HG02623 (cell line): ENCODE data around the gene LIPJ.

Experiments
- ATAC-seq: cut with Tn5 transposase; IDR thresholded peaks from one replicate; pipeline ENCODE4 v1.9.1; 2021; ENCODE audit warnings: moderate library complexity; ENCODE audit not compliant: unreplicated experiment

LIPJ gene

GRCh38 chr10:88594482-88594881, 7.9 kb downstream of the LIPJ start:
- ATAC-seq = no peak

GRCh38 chr10:88598055-88598454, 11.5 kb downstream of the LIPJ start:
- peak; percentile 71 for ATAC-seq

GRCh38 chr10:88608052-88608732, 21.6 kb downstream of the LIPJ start:
- no peak for ATAC-seq

GRCh38 chr10:88608780-88609179, 22.2 kb downstream of the LIPJ start:
- no peak for ATAC-seq

- no peak for ATAC-seq
These were observed 29.9 kb downstream of the LIPJ start for GRCh38 chr10:88616250-88616977.

- no peak for ATAC-seq
These were observed 31.3 kb downstream of the LIPJ start for GRCh38 chr10:88617772-88618300.

GRCh38 chr10:88618496-88618895, 31.9 kb downstream of the LIPJ start:
- ATAC-seq = no peak

- ATAC-seq = no peak
These were observed 33.9 kb downstream of the LIPJ start for GRCh38 chr10:88620441-88620840.

GRCh38 chr10:88623835-88624234, 37.3 kb downstream of the LIPJ start:
- no peak for ATAC-seq

GRCh38 chr10:88624840-88625239, 38.3 kb downstream of the LIPJ start:
- no peak for ATAC-seq

GRCh38 chr10:88640186-88640585, 53.6 kb downstream of the LIPJ start:
- ATAC-seq = no peak

GRCh38 chr10:88642209-88642608, 55.6 kb downstream of the LIPJ start:
- ATAC-seq = no peak

GRCh38 chr10:88642963-88643362, 56.4 kb downstream of the LIPJ start:
- no peak for ATAC-seq

- ATAC-seq = no peak
These were observed 60.6 kb downstream of the LIPJ start for GRCh38 chr10:88647061-88647615.

GRCh38 chr10:88651101-88651551, 64.6 kb downstream of the LIPJ start:
- ATAC-seq = no peak

GRCh38 chr10:88652616-88653015, 66.1 kb downstream of the LIPJ start:
- ATAC-seq = no peak
